Spinal cord (tissue), 10 donors: ENCODE measurements around the gene ERCC5. TPM values are rescaled to one million over a fixed set of nuclear protein-coding genes. Genes with fewer than 3 reads are reported as not detected.

Experiments used
- DNase-seq, 6 donors: peaks; one replicate each; pipeline versions ENCODE4 v3.0.0 to v3.0.0-alpha.2; 2013 to 2015; ENCODE audit warnings: low spot score in 6 of 6, low read depth in 4 of 6
- H3K27ac ChIP-seq: one replicate; pipeline ENCODE4 v1.5.1; 2013; ENCODE audit warnings: low read depth, low read length, control low read depth
- H3K27me3 ChIP-seq: one replicate; pipeline ENCODE4 v1.6.1; 2013; ENCODE audit warnings: low read length; ENCODE audit not compliant: control insufficient read depth, insufficient read depth
- H3K36me3 ChIP-seq: one replicate; pipeline ENCODE4 v1.6.1; 2013; ENCODE audit warnings: low read length; ENCODE audit not compliant: control insufficient read depth, insufficient read depth
- H3K4me1 ChIP-seq: one replicate; pipeline ENCODE4 v1.6.1; 2013; ENCODE audit warnings: low read length; ENCODE audit not compliant: control insufficient read depth, insufficient read depth
- H3K4me3 ChIP-seq: one replicate; pipeline ENCODE4 v1.5.1; 2013; ENCODE audit warnings: low read depth, low read length, control low read depth
- H3K9me3 ChIP-seq: one replicate; pipeline ENCODE4 v1.6.1; 2013; ENCODE audit warnings: low read length; ENCODE audit not compliant: control insufficient read depth, insufficient read depth
- WGBS: methylation state at CpG from one replicate; pipeline ENCODE4 v1.1.5; 2013; ENCODE audit warnings: missing lambda C conversion rate; ENCODE audit not compliant: insufficient coverage; 5-methylcytosine and 5-hydroxymethylcytosine counted together
- polyA plus RNA-seq, 2 donors: library from polyadenylated mRNA; unstranded; fragments of 120-200 nt; gene quantifications; one replicate each; pipeline ENCODE4 v1.2.1, GENCODE V29; 2013; ENCODE audit not compliant: insufficient read length in 2 of 2
- total RNA-seq, 2 donors: library from RNA; depleted of rRNA in 1 of 2; stranded (reverse); fragments of 120-200 nt in 1 of 2; fragments of >200 nt in 1 of 2; gene quantifications; one replicate each; pipeline versions ENCODE4 v1.2.3 to v1.2.4, GENCODE V29; 2013 to 2014
- donor health status: healthy.

ERCC5 gene
- total and polyA plus RNA-seq, 4 donors = 50.2 to 69.4 (median 55.4) TPM

- peaks cover 15% of the 10 kb centered on the region for H3K36me3 ChIP-seq
- no peak overlapping the region for H3K4me3 ChIP-seq
- DNase-seq = no peak
- no peaks in the 10 kb centered on the region for H3K4me1 ChIP-seq
- H3K9me3 ChIP-seq = no peaks in the 10 kb centered on the region
- 57% methylated on average over 6 of the region's 6 CpGs for WGBS
- no peak overlapping the region for H3K27ac ChIP-seq
- H3K27me3 ChIP-seq = no peaks in the 10 kb centered on the region
Observed at GRCh38 chr13:102856557-102856956, 10.7 kb downstream of the ERCC5 start.

- H3K9me3 ChIP-seq = no peaks in the 10 kb centered on the region
- H3K36me3 ChIP-seq = peaks cover 47% of the 10 kb centered on the region
- DNase-seq = no peak
- no peaks in the 10 kb centered on the region for H3K27me3 ChIP-seq
- no peak overlapping the region for H3K4me3 ChIP-seq
- H3K27ac ChIP-seq = no peak overlapping the region
- H3K4me1 ChIP-seq = no peaks in the 10 kb centered on the region
- WGBS = 82% methylated on average over 13 of the region's 13 CpGs
Observed at GRCh38 chr13:102862624-102863210, 16.9 kb downstream of the ERCC5 start.

GRCh38 chr13:102863590-102863989, 17.8 kb downstream of the ERCC5 start:
- peaks cover 47% of the 10 kb centered on the region for H3K36me3 ChIP-seq
- H3K27ac ChIP-seq = no peak overlapping the region
- no peak overlapping the region for H3K4me3 ChIP-seq
- 100% methylated on average over 2 of the region's 4 CpGs for WGBS
- no peaks in the 10 kb centered on the region for H3K27me3 ChIP-seq
- DNase-seq = no peak
- no peaks in the 10 kb centered on the region for H3K4me1 ChIP-seq
- no peaks in the 10 kb centered on the region for H3K9me3 ChIP-seq

GRCh38 chr13:102868366-102868936, 22.6 kb downstream of the ERCC5 start:
- Histone ChIP-seq H3K9me3 (no peaks in the 10 kb centered on the region), H3K27ac (no peak overlapping the region), H3K4me1 (peaks cover 6% of the 10 kb centered on the region), H3K4me3 (no peak overlapping the region), H3K27me3 (no peaks in the 10 kb centered on the region), H3K36me3 (peaks cover 41% of the 10 kb centered on the region)
- WGBS = 100% methylated on average over 1 of the region's 5 CpGs
- DNase-seq = no peak

DNA sequence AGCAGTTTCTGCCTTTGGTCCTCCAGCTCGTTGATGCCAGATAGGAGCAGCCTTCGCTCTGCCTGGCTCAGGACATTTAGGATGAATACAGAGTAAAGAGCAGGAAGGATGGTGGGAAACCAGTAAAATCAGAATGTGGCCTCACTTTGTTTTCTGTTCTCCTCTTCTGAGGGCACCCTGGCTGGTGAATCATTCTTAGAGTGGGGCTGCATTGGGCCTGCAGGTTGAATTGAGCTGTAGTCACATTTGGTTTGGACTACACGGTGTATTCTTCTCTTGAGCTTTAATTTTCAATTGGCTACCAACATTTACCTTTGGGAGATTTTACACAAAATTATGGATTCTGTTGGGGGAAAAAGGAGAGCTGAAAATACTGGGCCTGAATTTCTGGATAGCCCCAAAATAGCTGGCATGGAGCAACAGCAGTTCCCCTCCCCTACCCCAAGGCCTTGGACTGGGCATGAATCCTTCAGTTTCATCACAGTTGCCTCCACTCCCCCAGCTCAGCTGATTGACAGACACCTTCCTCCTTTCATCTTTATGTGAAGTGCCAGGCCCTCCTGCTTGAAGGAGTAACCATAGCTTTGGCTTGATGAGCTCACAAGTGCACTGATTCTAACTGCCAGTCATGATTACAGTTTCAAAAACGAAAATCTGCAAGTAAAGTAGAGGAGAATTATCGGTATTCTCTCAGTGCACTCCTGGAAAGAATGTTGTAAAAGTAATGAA, 24.3 kb downstream of the ERCC5 start:
- no peaks in the 10 kb centered on the region for H3K27me3 ChIP-seq
- no peak overlapping the region for H3K4me3 ChIP-seq
- no peaks in the 10 kb centered on the region for H3K9me3 ChIP-seq
- DNase-seq = no peak
- H3K36me3 ChIP-seq = peaks cover 30% of the 10 kb centered on the region
- 86% methylated on average over 2 of the region's 5 CpGs for WGBS
- H3K27ac ChIP-seq = no peak overlapping the region
- H3K4me1 ChIP-seq = peaks cover 6% of the 10 kb centered on the region

- H3K4me1 ChIP-seq = peaks cover 6% of the 10 kb centered on the region
- 57% methylated on average over 17 of the region's 22 CpGs for WGBS
- no peak overlapping the region for H3K27ac ChIP-seq
- no peak overlapping the region for H3K4me3 ChIP-seq
- no peaks in the 10 kb centered on the region for H3K27me3 ChIP-seq
- H3K36me3 ChIP-seq = peaks cover 26% of the 10 kb centered on the region
- peak in 4 of 6 donors; percentile 43 to 94 (median 76) for DNase-seq
- no peaks in the 10 kb centered on the region for H3K9me3 ChIP-seq
Observed at GRCh38 chr13:102870677-102871415, 25.0 kb downstream of the ERCC5 start.

GRCh38 chr13:102872131-102872530, 26.3 kb downstream of the ERCC5 start:
- H3K4me1 ChIP-seq = peaks cover 6% of the 10 kb centered on the region
- no peak overlapping the region for H3K4me3 ChIP-seq
- peaks cover 17% of the 10 kb centered on the region for H3K36me3 ChIP-seq
- WGBS = no CpG with 5 or more reads among the region's 7 CpGs
- no peaks in the 10 kb centered on the region for H3K27me3 ChIP-seq
- no peak for DNase-seq
- no peaks in the 10 kb centered on the region for H3K9me3 ChIP-seq
- no peak overlapping the region for H3K27ac ChIP-seq

GRCh38 chr13:102872531-102872930, 26.7 kb downstream of the ERCC5 start:
- H3K36me3 ChIP-seq = peaks cover 13% of the 10 kb centered on the region

DNA sequence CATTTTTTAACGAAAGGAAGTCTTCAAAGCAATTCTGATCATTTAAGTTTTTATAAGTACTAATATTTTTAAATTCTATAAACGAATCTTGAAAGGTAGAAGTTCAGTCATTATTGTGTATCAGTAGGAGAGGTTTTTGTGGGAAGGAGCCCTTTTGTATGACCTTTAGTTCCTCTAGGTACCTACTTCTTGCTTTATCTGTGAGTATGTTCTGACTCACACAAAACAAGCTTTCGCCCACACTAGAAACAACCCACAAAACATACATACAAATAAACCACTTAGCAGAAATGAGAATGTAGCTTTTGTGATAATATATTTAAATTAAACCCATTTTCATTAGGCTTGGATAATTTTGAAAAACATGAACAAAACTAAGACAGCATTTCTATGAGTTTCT, 27.8 kb downstream of the ERCC5 start:
- H3K4me1 ChIP-seq = peaks cover 6% of the 10 kb centered on the region
- H3K36me3 ChIP-seq = peaks cover 12% of the 10 kb centered on the region
- no peak overlapping the region for H3K27ac ChIP-seq
- no peaks in the 10 kb centered on the region for H3K9me3 ChIP-seq
- DNase-seq = no peak
- H3K4me3 ChIP-seq = no peak overlapping the region
- no CpG with 5 or more reads among the region's 3 CpGs for WGBS
- no peaks in the 10 kb centered on the region for H3K27me3 ChIP-seq

More at GRCh38 chr13:102872531-102872930, 26.7 kb downstream of the ERCC5 start:
- Histone ChIP-seq H3K4me1 (peaks cover 6% of the 10 kb centered on the region), H3K27ac (no peak overlapping the region), H3K9me3 (no peaks in the 10 kb centered on the region), H3K27me3 (no peaks in the 10 kb centered on the region), H3K4me3 (no peak overlapping the region)
- WGBS = no CpG with 5 or more reads among the region's 1 CpG
- DNase-seq = no peak
